GM23338 (cell line): ENCODE measurements around the gene CD1C. TPM values are rescaled to one million over a fixed set of nuclear protein-coding genes. Genes with fewer than 3 reads are reported as not detected.

Experiments
- ATAC-seq: fragments of 200-7000 bp; cut with Tn5 transposase; 3 replicates; pipeline ENCODE4 v1.9.1; 2020
- DNase-seq: peaks from one replicate; pipeline ENCODE4 v3.0.0-alpha.2; 2015; ENCODE audit warnings: low spot score
- H2AFZ ChIP-seq: fragments of 200-600 bp; sonication (generic); 2 replicates; pipeline ENCODE4 v1.8.0; 2016; ENCODE audit warnings: antibody characterized with exemption, mild to moderate bottlenecking, moderate library complexity
- H3F3A ChIP-seq: fragments of 200-600 bp; sonication (generic); replicated peaks from 2 replicates; pipeline ENCODE4 v1.8.0; 2017; ENCODE audit warnings: antibody characterized with exemption, mixed run types, low read depth
- H3K27ac ChIP-seq: fragments of 200-600 bp; sonication (generic); 2 replicates; pipeline ENCODE4 v1.6.1; 2016; ENCODE audit warnings: low read depth
- H3K27me3 ChIP-seq: fragments of 200-600 bp; sonication (generic); 2 replicates; pipeline ENCODE4 v1.8.0; 2016; ENCODE audit warnings: mild to moderate bottlenecking, mixed run types, moderate library complexity; ENCODE audit not compliant: insufficient read depth
- H3K36me3 ChIP-seq: fragments of 200-600 bp; sonication (generic); 2 replicates; pipeline ENCODE4 v1.8.0; 2016; ENCODE audit warnings: mild to moderate bottlenecking; ENCODE audit not compliant: insufficient read depth
- H3K4me1 ChIP-seq: fragments of 200-600 bp; sonication (generic); 2 replicates; pipeline ENCODE4 v1.8.0; 2016; ENCODE audit warnings: mild to moderate bottlenecking, moderate library complexity; ENCODE audit not compliant: insufficient read depth
- H3K4me2 ChIP-seq: fragments of 200-600 bp; sonication (generic); 2 replicates; pipeline ENCODE4 v1.7.1; 2017; ENCODE audit warnings: mixed run types
- H3K4me3 ChIP-seq: fragments of 200-600 bp; sonication (generic); 2 replicates; pipeline ENCODE4 v1.6.1; 2016; ENCODE audit warnings: mixed run types
- H3K79me2 ChIP-seq: fragments of 200-600 bp; sonication (generic); replicated peaks from 2 replicates; pipeline ENCODE4 v1.8.0; 2017; ENCODE audit warnings: mild to moderate bottlenecking; ENCODE audit not compliant: insufficient read depth
- H3K9me2 ChIP-seq: fragments of 200-600 bp; sonication (generic); 2 replicates; pipeline ENCODE4 v1.8.0; 2017; ENCODE audit not compliant: insufficient read depth
- H4K20me1 ChIP-seq: fragments of 200-600 bp; sonication (generic); replicated peaks from 2 replicates; pipeline ENCODE4 v1.8.0; 2017; ENCODE audit warnings: mild to moderate bottlenecking; ENCODE audit not compliant: insufficient read depth
- H3K27ac Mint-ChIP-seq: 2 replicates; pipeline ENCODE4 v1.8.0; 2020; ENCODE audit warnings: inconsistent platforms, mild to moderate bottlenecking, moderate library complexity, mixed read lengths
- H3K27me3 Mint-ChIP-seq: 3 replicates; pipeline ENCODE4 v1.8.0; 2022; ENCODE audit warnings: low read depth, mild to moderate bottlenecking, moderate library complexity, mixed read lengths, inconsistent platforms; ENCODE audit not compliant: insufficient read depth, poor library complexity
- H3K36me3 Mint-ChIP-seq: 3 replicates; pipeline ENCODE4 v1.8.0; 2021; ENCODE audit warnings: low read depth, mild to moderate bottlenecking, inconsistent platforms, moderate library complexity, mixed read lengths
- H3K4me1 Mint-ChIP-seq: 3 replicates; pipeline ENCODE4 v1.8.0; 2020; ENCODE audit warnings: mild to moderate bottlenecking, inconsistent platforms, mixed read lengths
- H3K4me3 Mint-ChIP-seq: 3 replicates; pipeline ENCODE4 v1.8.0; 2021; ENCODE audit warnings: moderate library complexity, mild to moderate bottlenecking, inconsistent platforms, mixed read lengths
- H3K9me3 Mint-ChIP-seq: 3 replicates; pipeline ENCODE4 v1.8.0; 2020; ENCODE audit warnings: moderate library complexity, mild to moderate bottlenecking, inconsistent platforms, mixed read lengths
- CREB1 ChIP-seq: fragments of 250-450 bp; sonication (Bioruptor Pico); IDR thresholded peaks from 2 replicates; pipeline ENCODE4 v1.5.0; 2020; ENCODE audit warnings: low read depth, mild to moderate bottlenecking, moderate library complexity
- EZH2 ChIP-seq: fragments of 200-600 bp; sonication (generic); IDR thresholded peaks from one replicate; pipeline ENCODE4 v1.8.0; 2017; ENCODE audit warnings: antibody characterized with exemption, mild to moderate bottlenecking, low read depth; ENCODE audit not compliant: unreplicated experiment
- EZH2phosphoT487 ChIP-seq: fragments of 200-600 bp; sonication (generic); IDR thresholded peaks from one replicate; pipeline ENCODE4 v1.8.1; 2018; ENCODE audit warnings: antibody characterized with exemption; ENCODE audit not compliant: unreplicated experiment
- JUNB ChIP-seq: IDR thresholded peaks from one replicate; pipeline ENCODE4 v1.6.1; 2016; ENCODE audit warnings: antibody characterized with exemption; ENCODE audit not compliant: unreplicated experiment
- NANOG ChIP-seq: IDR thresholded peaks from 2 replicates; pipeline ENCODE4 v1.6.1; 2016; ENCODE audit warnings: antibody characterized with exemption, borderline replicate concordance
- POLR2AphosphoS5 ChIP-seq: IDR thresholded peaks from 2 replicates; pipeline ENCODE4 v1.6.1; 2016; ENCODE audit warnings: antibody characterized with exemption, low read depth
- STAT1 ChIP-seq: IDR thresholded peaks from one replicate; pipeline ENCODE4 v1.6.1; 2016; ENCODE audit warnings: antibody characterized with exemption; ENCODE audit not compliant: unreplicated experiment
- ZNF114 ChIP-seq: fragments of 250-450 bp; sonication (Bioruptor Pico); IDR thresholded peaks from 2 replicates; pipeline ENCODE4 v1.5.0; 2020; ENCODE audit warnings: mild to moderate bottlenecking, moderate library complexity
- ZNF331 ChIP-seq: fragments of 250-450 bp; sonication (Bioruptor Pico); IDR thresholded peaks from 2 replicates; pipeline ENCODE4 v1.5.0; 2020; ENCODE audit warnings: low read depth, mild to moderate bottlenecking, moderate library complexity
- polyA plus RNA-seq: library from polyadenylated mRNA; unstranded; fragments of >200 nt; fragmentation: Nextera tagmentation; extraction: Ambion mirVana; gene quantifications from 2 replicates; pipeline ENCODE4 v1.2.1, GENCODE V29; 2016
- total RNA-seq: library from RNA; depleted of rRNA; stranded (reverse); fragments of >200 nt; shearing (Covaris generic); gene quantifications from 2 replicates; pipeline ENCODE4 v1.2.3, GENCODE V29; 2014
- TF ChIP-seq, protein P1 (sequence below): IDR thresholded peaks from one replicate; pipeline ENCODE4 v1.6.1; 2018; ENCODE audit warnings: antibody characterized with exemption; ENCODE audit not compliant: unreplicated experiment
- TF ChIP-seq, protein P2 (sequence below): IDR thresholded peaks from 2 replicates; pipeline ENCODE4 v1.6.1; 2016; ENCODE audit warnings: antibody characterized with exemption
- TF ChIP-seq, protein P3 (sequence below), 2 experiments: fragments of 200-600 bp in 1 of 2; sonication (generic) in 1 of 2; conservative IDR thresholded peaks; 2 replicates each; pipeline versions ENCODE4 v1.5.1 to v1.6.1; 2016 to 2017; ENCODE audit warnings: antibody characterized with exemption in 2 of 2, low read depth in 2 of 2, mild to moderate bottlenecking in 2 of 2, moderate library complexity in 1 of 2
- TF ChIP-seq, protein P4 (sequence below): fragments of 250-450 bp; sonication (Bioruptor Pico); IDR thresholded peaks from 2 replicates; pipeline ENCODE4 v1.5.0; 2020; ENCODE audit warnings: mild to moderate bottlenecking, moderate library complexity

CD1C gene
- total and polyA plus RNA-seq, 2 experiments from 2014 or later: not detected

DNA sequence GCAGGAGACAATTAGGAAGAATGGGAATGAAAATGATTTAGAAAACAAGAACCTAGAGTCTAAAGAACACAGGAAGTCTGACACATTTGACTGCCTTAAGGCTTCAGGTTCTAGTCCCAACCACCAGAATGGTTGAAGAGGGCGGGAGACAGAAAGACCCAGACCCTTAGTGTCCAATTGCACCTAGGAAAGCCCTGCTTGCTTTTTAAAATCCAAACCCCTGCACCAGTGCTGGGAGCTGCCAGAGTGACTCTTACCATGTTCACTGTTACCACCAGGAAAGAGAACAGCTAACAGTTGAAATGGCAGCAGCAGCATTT, 41.3 kb downstream of the CD1C start:
- Mint-ChIP-seq H3K9me3 (no peaks in the 10 kb centered on the region), H3K27ac (no peak overlapping the region), H3K4me1 (no peaks in the 10 kb centered on the region), H3K27me3 (no peaks in the 10 kb centered on the region), H3K36me3 (no peaks in the 10 kb centered on the region), H3K4me3 (no peak overlapping the region)
- H3K79me2 ChIP-seq: no peaks in the 10 kb centered on the region
- peak overlapping the region; percentile 76; the same call in 1 of the 2 replicates for H2AFZ ChIP-seq
- H3K9me2 ChIP-seq: no peaks in the 10 kb centered on the region
- H3K27ac ChIP-seq: no peak overlapping the region
- no peak overlapping the region for H3K4me2 ChIP-seq
- no peak for ATAC-seq
- no peaks in the 10 kb centered on the region for H3K27me3 ChIP-seq
- no peak overlapping the region for H3K4me3 ChIP-seq
- H3K36me3 ChIP-seq: no peaks in the 10 kb centered on the region
- no peak for TF ChIP-seq JUNB
- TF ChIP-seq, protein P1, sequence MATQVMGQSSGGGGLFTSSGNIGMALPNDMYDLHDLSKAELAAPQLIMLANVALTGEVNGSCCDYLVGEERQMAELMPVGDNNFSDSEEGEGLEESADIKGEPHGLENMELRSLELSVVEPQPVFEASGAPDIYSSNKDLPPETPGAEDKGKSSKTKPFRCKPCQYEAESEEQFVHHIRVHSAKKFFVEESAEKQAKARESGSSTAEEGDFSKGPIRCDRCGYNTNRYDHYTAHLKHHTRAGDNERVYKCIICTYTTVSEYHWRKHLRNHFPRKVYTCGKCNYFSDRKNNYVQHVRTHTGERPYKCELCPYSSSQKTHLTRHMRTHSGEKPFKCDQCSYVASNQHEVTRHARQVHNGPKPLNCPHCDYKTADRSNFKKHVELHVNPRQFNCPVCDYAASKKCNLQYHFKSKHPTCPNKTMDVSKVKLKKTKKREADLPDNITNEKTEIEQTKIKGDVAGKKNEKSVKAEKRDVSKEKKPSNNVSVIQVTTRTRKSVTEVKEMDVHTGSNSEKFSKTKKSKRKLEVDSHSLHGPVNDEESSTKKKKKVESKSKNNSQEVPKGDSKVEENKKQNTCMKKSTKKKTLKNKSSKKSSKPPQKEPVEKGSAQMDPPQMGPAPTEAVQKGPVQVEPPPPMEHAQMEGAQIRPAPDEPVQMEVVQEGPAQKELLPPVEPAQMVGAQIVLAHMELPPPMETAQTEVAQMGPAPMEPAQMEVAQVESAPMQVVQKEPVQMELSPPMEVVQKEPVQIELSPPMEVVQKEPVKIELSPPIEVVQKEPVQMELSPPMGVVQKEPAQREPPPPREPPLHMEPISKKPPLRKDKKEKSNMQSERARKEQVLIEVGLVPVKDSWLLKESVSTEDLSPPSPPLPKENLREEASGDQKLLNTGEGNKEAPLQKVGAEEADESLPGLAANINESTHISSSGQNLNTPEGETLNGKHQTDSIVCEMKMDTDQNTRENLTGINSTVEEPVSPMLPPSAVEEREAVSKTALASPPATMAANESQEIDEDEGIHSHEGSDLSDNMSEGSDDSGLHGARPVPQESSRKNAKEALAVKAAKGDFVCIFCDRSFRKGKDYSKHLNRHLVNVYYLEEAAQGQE: no peak
- TF ChIP-seq EZH2: no peak
- no peak for TF ChIP-seq ZNF331 (CRISPR knock-in tag)
- TF ChIP-seq ZNF114 (CRISPR knock-in tag): no peak
- TF ChIP-seq, protein P2, sequence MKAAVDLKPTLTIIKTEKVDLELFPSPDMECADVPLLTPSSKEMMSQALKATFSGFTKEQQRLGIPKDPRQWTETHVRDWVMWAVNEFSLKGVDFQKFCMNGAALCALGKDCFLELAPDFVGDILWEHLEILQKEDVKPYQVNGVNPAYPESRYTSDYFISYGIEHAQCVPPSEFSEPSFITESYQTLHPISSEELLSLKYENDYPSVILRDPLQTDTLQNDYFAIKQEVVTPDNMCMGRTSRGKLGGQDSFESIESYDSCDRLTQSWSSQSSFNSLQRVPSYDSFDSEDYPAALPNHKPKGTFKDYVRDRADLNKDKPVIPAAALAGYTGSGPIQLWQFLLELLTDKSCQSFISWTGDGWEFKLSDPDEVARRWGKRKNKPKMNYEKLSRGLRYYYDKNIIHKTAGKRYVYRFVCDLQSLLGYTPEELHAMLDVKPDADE: no peak
- TF ChIP-seq CREB1 (CRISPR knock-in tag): no peak
- no peak for TF ChIP-seq EZH2phosphoT487
- no peak for TF ChIP-seq STAT1
- TF ChIP-seq NANOG: no peak
- no peak for TF ChIP-seq POLR2AphosphoS5
- TF ChIP-seq, protein P3, sequence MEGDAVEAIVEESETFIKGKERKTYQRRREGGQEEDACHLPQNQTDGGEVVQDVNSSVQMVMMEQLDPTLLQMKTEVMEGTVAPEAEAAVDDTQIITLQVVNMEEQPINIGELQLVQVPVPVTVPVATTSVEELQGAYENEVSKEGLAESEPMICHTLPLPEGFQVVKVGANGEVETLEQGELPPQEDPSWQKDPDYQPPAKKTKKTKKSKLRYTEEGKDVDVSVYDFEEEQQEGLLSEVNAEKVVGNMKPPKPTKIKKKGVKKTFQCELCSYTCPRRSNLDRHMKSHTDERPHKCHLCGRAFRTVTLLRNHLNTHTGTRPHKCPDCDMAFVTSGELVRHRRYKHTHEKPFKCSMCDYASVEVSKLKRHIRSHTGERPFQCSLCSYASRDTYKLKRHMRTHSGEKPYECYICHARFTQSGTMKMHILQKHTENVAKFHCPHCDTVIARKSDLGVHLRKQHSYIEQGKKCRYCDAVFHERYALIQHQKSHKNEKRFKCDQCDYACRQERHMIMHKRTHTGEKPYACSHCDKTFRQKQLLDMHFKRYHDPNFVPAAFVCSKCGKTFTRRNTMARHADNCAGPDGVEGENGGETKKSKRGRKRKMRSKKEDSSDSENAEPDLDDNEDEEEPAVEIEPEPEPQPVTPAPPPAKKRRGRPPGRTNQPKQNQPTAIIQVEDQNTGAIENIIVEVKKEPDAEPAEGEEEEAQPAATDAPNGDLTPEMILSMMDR (conservative IDR thresholded peaks at IDR 0.05; ENCODE audit: low read depth in 2 of 2): no peak
- TF ChIP-seq, protein P4, sequence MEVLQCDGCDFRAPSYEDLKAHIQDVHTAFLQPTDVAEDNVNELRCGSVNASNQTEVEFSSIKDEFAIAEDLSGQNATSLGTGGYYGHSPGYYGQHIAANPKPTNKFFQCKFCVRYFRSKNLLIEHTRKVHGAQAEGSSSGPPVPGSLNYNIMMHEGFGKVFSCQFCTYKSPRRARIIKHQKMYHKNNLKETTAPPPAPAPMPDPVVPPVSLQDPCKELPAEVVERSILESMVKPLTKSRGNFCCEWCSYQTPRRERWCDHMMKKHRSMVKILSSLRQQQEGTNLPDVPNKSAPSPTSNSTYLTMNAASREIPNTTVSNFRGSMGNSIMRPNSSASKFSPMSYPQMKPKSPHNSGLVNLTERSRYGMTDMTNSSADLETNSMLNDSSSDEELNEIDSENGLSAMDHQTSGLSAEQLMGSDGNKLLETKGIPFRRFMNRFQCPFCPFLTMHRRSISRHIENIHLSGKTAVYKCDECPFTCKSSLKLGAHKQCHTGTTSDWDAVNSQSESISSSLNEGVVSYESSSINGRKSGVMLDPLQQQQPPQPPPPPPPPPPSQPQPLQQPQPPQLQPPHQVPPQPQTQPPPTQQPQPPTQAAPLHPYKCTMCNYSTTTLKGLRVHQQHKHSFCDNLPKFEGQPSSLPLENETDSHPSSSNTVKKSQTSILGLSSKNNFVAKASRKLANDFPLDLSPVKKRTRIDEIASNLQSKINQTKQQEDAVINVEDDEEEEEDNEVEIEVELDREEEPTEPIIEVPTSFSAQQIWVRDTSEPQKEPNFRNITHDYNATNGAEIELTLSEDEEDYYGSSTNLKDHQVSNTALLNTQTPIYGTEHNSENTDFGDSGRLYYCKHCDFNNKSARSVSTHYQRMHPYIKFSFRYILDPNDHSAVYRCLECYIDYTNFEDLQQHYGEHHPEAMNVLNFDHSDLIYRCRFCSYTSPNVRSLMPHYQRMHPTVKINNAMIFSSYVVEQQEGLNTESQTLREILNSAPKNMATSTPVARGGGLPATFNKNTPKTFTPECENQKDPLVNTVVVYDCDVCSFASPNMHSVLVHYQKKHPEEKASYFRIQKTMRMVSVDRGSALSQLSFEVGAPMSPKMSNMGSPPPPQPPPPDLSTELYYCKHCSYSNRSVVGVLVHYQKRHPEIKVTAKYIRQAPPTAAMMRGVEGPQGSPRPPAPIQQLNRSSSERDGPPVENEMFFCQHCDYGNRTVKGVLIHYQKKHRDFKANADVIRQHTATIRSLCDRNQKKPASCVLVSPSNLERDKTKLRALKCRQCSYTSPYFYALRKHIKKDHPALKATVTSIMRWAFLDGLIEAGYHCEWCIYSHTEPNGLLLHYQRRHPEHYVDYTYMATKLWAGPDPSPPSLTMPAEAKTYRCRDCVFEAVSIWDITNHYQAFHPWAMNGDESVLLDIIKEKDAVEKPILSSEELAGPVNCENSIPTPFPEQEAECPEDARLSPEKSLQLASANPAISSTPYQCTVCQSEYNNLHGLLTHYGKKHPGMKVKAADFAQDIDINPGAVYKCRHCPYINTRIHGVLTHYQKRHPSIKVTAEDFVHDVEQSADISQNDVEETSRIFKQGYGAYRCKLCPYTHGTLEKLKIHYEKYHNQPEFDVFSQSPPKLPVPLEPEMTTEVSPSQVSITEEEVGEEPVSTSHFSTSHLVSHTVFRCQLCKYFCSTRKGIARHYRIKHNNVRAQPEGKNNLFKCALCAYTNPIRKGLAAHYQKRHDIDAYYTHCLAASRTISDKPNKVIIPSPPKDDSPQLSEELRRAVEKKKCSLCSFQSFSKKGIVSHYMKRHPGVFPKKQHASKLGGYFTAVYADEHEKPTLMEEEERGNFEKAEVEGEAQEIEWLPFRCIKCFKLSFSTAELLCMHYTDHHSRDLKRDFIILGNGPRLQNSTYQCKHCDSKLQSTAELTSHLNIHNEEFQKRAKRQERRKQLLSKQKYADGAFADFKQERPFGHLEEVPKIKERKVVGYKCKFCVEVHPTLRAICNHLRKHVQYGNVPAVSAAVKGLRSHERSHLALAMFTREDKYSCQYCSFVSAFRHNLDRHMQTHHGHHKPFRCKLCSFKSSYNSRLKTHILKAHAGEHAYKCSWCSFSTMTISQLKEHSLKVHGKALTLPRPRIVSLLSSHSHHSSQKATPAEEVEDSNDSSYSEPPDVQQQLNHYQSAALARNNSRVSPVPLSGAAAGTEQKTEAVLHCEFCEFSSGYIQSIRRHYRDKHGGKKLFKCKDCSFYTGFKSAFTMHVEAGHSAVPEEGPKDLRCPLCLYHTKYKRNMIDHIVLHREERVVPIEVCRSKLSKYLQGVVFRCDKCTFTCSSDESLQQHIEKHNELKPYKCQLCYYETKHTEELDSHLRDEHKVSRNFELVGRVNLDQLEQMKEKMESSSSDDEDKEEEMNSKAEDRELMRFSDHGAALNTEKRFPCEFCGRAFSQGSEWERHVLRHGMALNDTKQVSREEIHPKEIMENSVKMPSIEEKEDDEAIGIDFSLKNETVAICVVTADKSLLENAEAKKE (CRISPR knock-in tag): no peak
- DNase-seq: no peak
- no peaks in the 10 kb centered on the region for H3F3A ChIP-seq
- H3K4me1 ChIP-seq: no peaks in the 10 kb centered on the region
- H4K20me1 ChIP-seq: no peaks in the 10 kb centered on the region; the same call in 1 of the 2 replicates
